Measurements from ENCODE around the gene DNAJB14. TPM values are rescaled to one million over a fixed set of nuclear protein-coding genes. Genes with fewer than 3 reads are reported as not detected.

The DNAJB14 gene
- total and polyA plus RNA-seq, 2 donors (not counting 1 experiment from before 2014, with no cell fraction given), result 25.1 to 41.5 TPM

- Histone ChIP-seq H3K79me2 (ENCODE audit: control insufficient read depth, insufficient read depth, low read length) (peaks cover 50% of the 10 kb centered on the region), H2AFZ (ENCODE audit: low read length) (no peak overlapping the region), H3K4me2 (ENCODE audit: extremely low read depth, insufficient read depth, low read length) (no peak overlapping the region), H3K27ac (ENCODE audit: insufficient read depth, low read length) (no peak overlapping the region), H3K4me3 (replicated peaks in 1 of 4; ENCODE audit: control extremely low read depth in 1 of 4, insufficient read depth in 1 of 4, low read depth in 3 of 4, low read length in 4 of 4) (no peak overlapping the region), H3K36me3 (ENCODE audit: control insufficient read depth, insufficient read depth, low read length) (peaks cover 3% of the 10 kb centered on the region), H3K9me3 (ENCODE audit: control insufficient read depth, insufficient read depth, low read depth, low read length) (no peaks in the 10 kb centered on the region), H4K20me1 (ENCODE audit: control insufficient read depth, extremely low read depth, insufficient read depth, low read length) (no peaks in the 10 kb centered on the region), H3K27me3 (ENCODE audit: control insufficient read depth, insufficient read depth, low read length) (no peaks in the 10 kb centered on the region), H3K4me1 (ENCODE audit: control insufficient read depth, extremely low read depth, insufficient read depth, low read length) (no peaks in the 10 kb centered on the region), H3K9ac (ENCODE audit: insufficient read depth, low read length) (no peak overlapping the region)
- no peak for DNase-seq (ENCODE audit: low read depth in 2 of 2)
- TF ChIP-seq EZH2 (IDR thresholded peaks at IDR 0.05; ENCODE audit: low read length, missing control alignments) (no peak), CTCF (conservative IDR thresholded peaks at IDR 0.05 in 1 of 2, IDR thresholded peaks at IDR 0.05 in 1 of 2; ENCODE audit: low read depth in 1 of 2, low read length in 2 of 2) (no peak)
These were observed 55.1 kb downstream of the DNAJB14 start for GRCh38 chr4:99891351-99891750.

- peaks cover 36% of the 10 kb centered on the region for H3K79me2 ChIP-seq (ENCODE audit: control insufficient read depth, insufficient read depth, low read length)
- H3K4me2 ChIP-seq (ENCODE audit: extremely low read depth, insufficient read depth, low read length), result no peak overlapping the region
- H3K36me3 ChIP-seq (ENCODE audit: control insufficient read depth, insufficient read depth, low read length), result peaks cover 5% of the 10 kb centered on the region
- H3K27ac ChIP-seq (ENCODE audit: insufficient read depth, low read length), result no peak overlapping the region
- DNase-seq (ENCODE audit: low read depth in 2 of 2), result peak; percentile 19 to 47
- no peaks in the 10 kb centered on the region for H3K9me3 ChIP-seq (ENCODE audit: control insufficient read depth, insufficient read depth, low read depth, low read length)
- H3K4me1 ChIP-seq (ENCODE audit: control insufficient read depth, extremely low read depth, insufficient read depth, low read length), result no peaks in the 10 kb centered on the region
- no peaks in the 10 kb centered on the region for H3K27me3 ChIP-seq (ENCODE audit: control insufficient read depth, insufficient read depth, low read length)
- TF ChIP-seq EZH2 (IDR thresholded peaks at IDR 0.05; ENCODE audit: low read length, missing control alignments) (no peak), CTCF (conservative IDR thresholded peaks at IDR 0.05 in 1 of 2, IDR thresholded peaks at IDR 0.05 in 1 of 2; ENCODE audit: low read depth in 1 of 2, low read length in 2 of 2) (no peak)
- no peak overlapping the region for H3K4me3 ChIP-seq (replicated peaks in 1 of 4; ENCODE audit: control extremely low read depth in 1 of 4, insufficient read depth in 1 of 4, low read depth in 3 of 4, low read length in 4 of 4)
- H2AFZ ChIP-seq (ENCODE audit: low read length), result no peak overlapping the region
- H4K20me1 ChIP-seq (ENCODE audit: control insufficient read depth, extremely low read depth, insufficient read depth, low read length), result no peaks in the 10 kb centered on the region
- H3K9ac ChIP-seq (ENCODE audit: insufficient read depth, low read length), result no peak overlapping the region
These were observed 58.6 kb downstream of the DNAJB14 start for GRCh38 chr4:99887837-99888236.

GRCh38 chr4:99886146-99886545, 60.3 kb downstream of the DNAJB14 start:
- peaks cover 3% of the 10 kb centered on the region for H3K36me3 ChIP-seq (ENCODE audit: control insufficient read depth, insufficient read depth, low read length)
- no peak for TF ChIP-seq EZH2 (IDR thresholded peaks at IDR 0.05; ENCODE audit: low read length, missing control alignments)
- TF ChIP-seq CTCF (conservative IDR thresholded peaks at IDR 0.05 in 1 of 2, IDR thresholded peaks at IDR 0.05 in 1 of 2; ENCODE audit: low read depth in 1 of 2, low read length in 2 of 2), result no peak
- H3K27me3 ChIP-seq (ENCODE audit: control insufficient read depth, insufficient read depth, low read length), result no peaks in the 10 kb centered on the region
- H3K79me2 ChIP-seq (ENCODE audit: control insufficient read depth, insufficient read depth, low read length), result peaks cover 21% of the 10 kb centered on the region
- no peak overlapping the region for H2AFZ ChIP-seq (ENCODE audit: low read length)
- no peak overlapping the region for H3K9ac ChIP-seq (ENCODE audit: insufficient read depth, low read length)
- DNase-seq (ENCODE audit: low read depth in 2 of 2), result peak; percentile 57 to 76
- H3K4me3 ChIP-seq (replicated peaks in 1 of 4; ENCODE audit: control extremely low read depth in 1 of 4, insufficient read depth in 1 of 4, low read depth in 3 of 4, low read length in 4 of 4), result no peak overlapping the region
- no peak overlapping the region for H3K4me2 ChIP-seq (ENCODE audit: extremely low read depth, insufficient read depth, low read length)
- no peaks in the 10 kb centered on the region for H4K20me1 ChIP-seq (ENCODE audit: control insufficient read depth, extremely low read depth, insufficient read depth, low read length)
- no peaks in the 10 kb centered on the region for H3K9me3 ChIP-seq (ENCODE audit: control insufficient read depth, insufficient read depth, low read depth, low read length)
- no peaks in the 10 kb centered on the region for H3K4me1 ChIP-seq (ENCODE audit: control insufficient read depth, extremely low read depth, insufficient read depth, low read length)
- no peak overlapping the region for H3K27ac ChIP-seq (ENCODE audit: insufficient read depth, low read length)
